ENCODE data around the gene SUB1.
A peak's percentile ranks its signal among the peaks of the same experiment; 100 is the strongest.

The SUB1 gene

GRCh38 chr5:32581010-32581785 is 4.2 kb upstream of the SUB1 start:
- TF ChIP-seq, protein P1, sequence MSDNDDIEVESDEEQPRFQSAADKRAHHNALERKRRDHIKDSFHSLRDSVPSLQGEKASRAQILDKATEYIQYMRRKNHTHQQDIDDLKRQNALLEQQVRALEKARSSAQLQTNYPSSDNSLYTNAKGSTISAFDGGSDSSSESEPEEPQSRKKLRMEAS (IDR thresholded peaks at IDR 0.05; ENCODE audit: low read depth, low read length), result no peak
- TF ChIP-seq POLR2A (IDR thresholded peaks at IDR 0.05; ENCODE audit: extremely low read depth, insufficient read length) (no peak), MYC (IDR thresholded peaks at IDR 0.05; ENCODE audit: low read depth, low read length) (no peak)
- TF ChIP-seq, protein P2, sequence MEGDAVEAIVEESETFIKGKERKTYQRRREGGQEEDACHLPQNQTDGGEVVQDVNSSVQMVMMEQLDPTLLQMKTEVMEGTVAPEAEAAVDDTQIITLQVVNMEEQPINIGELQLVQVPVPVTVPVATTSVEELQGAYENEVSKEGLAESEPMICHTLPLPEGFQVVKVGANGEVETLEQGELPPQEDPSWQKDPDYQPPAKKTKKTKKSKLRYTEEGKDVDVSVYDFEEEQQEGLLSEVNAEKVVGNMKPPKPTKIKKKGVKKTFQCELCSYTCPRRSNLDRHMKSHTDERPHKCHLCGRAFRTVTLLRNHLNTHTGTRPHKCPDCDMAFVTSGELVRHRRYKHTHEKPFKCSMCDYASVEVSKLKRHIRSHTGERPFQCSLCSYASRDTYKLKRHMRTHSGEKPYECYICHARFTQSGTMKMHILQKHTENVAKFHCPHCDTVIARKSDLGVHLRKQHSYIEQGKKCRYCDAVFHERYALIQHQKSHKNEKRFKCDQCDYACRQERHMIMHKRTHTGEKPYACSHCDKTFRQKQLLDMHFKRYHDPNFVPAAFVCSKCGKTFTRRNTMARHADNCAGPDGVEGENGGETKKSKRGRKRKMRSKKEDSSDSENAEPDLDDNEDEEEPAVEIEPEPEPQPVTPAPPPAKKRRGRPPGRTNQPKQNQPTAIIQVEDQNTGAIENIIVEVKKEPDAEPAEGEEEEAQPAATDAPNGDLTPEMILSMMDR (IDR thresholded peaks at IDR 0.05; ENCODE audit: low read depth, low read length), result no peak
- DNase-seq (ENCODE audit: low read depth), result peak; percentile 80

GRCh38 chr5:32583582-32584232 is 1.6 kb upstream of the SUB1 start:
- peak; percentile 56 for DNase-seq (ENCODE audit: low read depth)
- no peak for TF ChIP-seq MYC (IDR thresholded peaks at IDR 0.05; ENCODE audit: low read depth, low read length)
- TF ChIP-seq, protein P1 (IDR thresholded peaks at IDR 0.05; ENCODE audit: low read depth, low read length), result no peak
- H3K4me3 ChIP-seq (ENCODE audit: low read depth, low read length), result peak overlapping the region; percentile 12

More at GRCh38 chr5:32581010-32581785, 4.2 kb upstream of the SUB1 start:
- H3K4me3 ChIP-seq (ENCODE audit: low read depth, low read length), result no peak overlapping the region

DNA sequence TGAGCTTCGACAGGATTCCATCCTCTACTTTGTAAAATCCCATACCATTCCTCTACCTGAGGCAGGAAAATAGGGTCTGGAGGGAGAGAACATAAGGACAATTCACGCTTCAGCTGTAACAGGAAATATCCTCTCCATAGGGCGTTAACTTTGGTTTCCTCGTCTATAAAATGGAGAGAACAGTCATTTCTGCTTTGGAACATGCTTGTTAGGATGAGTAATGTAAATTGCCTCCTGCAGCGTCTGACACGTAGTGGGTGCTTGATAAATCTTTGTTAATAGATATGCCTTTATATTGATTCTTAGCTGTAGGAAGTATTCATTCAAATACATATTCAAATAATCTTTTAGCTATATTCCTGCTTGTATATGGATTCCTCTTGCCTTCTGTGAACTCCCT is 711 bp upstream of the SUB1 start:
- TF ChIP-seq, protein P2 (IDR thresholded peaks at IDR 0.05; ENCODE audit: low read depth, low read length), result no peak
- no peak for TF ChIP-seq POLR2A (IDR thresholded peaks at IDR 0.05; ENCODE audit: extremely low read depth, insufficient read length)
- TF ChIP-seq MYC (IDR thresholded peaks at IDR 0.05; ENCODE audit: low read depth, low read length), result no peak
- TF ChIP-seq, protein P1 (IDR thresholded peaks at IDR 0.05; ENCODE audit: low read depth, low read length), result no peak
- peak overlapping the region; percentile 70 for H3K4me3 ChIP-seq (ENCODE audit: low read depth, low read length)
- peak; percentile 52 for DNase-seq (ENCODE audit: low read depth)

DNA sequence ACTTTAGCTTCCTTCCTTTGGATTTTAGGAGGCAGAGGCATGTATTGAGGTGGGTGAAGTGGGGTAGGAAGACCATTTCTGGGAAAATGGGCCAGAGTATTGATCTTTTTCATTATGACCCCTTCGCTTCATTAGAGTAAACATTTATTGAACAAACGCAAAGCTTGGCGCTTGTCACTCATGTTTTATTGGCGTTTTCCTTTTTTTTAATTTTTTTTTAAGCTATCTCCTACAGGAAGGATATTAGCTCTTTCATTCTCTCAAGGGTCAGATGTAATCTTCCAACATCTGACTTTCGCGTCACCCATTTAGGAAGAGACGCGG is 273 bp upstream of the SUB1 start:
- TF ChIP-seq POLR2A (IDR thresholded peaks at IDR 0.05; ENCODE audit: extremely low read depth, insufficient read length), result no peak
- TF ChIP-seq, protein P1 (IDR thresholded peaks at IDR 0.05; ENCODE audit: low read depth, low read length), result no peak
- peak overlapping the region; percentile 70 for H3K4me3 ChIP-seq (ENCODE audit: low read depth, low read length)

GRCh38 chr5:32586276-32586599 is 881 bp downstream of the SUB1 start:
- no peak for DNase-seq (ENCODE audit: low read depth)
- H3K4me3 ChIP-seq (ENCODE audit: low read depth, low read length), result peak overlapping the region; percentile 70
- TF ChIP-seq MYC (IDR thresholded peaks at IDR 0.05; ENCODE audit: low read depth, low read length), result no peak
- TF ChIP-seq, protein P2 (IDR thresholded peaks at IDR 0.05; ENCODE audit: low read depth, low read length), result no peak
- TF ChIP-seq, protein P1 (IDR thresholded peaks at IDR 0.05; ENCODE audit: low read depth, low read length), result no peak

More for the DNA sequence above, 273 bp upstream of the SUB1 start:
- no peak for DNase-seq (ENCODE audit: low read depth)

DNA sequence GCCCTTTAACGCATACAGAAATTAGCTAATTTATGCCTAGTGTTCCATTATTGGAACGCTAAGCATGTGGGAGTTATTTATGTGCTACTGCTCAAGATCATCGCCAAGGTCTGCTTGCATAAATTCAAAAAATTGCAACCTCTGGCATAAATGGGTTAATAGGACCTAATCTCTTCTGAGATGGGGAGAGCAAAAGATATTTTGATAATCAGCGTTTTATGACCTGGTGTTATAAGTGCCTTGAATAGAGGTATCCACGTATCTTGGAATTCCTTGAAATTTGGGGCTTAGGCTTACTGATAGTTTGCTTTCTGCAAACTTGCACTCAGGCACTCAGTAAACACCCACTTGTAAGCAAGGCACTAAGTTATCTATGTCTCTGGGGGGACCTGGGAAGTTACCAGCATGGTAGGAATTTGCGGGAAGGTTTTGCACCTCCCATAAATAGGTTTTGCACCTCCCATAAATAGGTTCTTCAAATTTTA is 1.8 kb downstream of the SUB1 start:
- TF ChIP-seq POLR2A (IDR thresholded peaks at IDR 0.05; ENCODE audit: extremely low read depth, insufficient read length), result no peak
- no peak for TF ChIP-seq MYC (IDR thresholded peaks at IDR 0.05; ENCODE audit: low read depth, low read length)
- TF ChIP-seq, protein P2 (IDR thresholded peaks at IDR 0.05; ENCODE audit: low read depth, low read length), result no peak
- TF ChIP-seq, protein P1 (IDR thresholded peaks at IDR 0.05; ENCODE audit: low read depth, low read length), result no peak
- DNase-seq (ENCODE audit: low read depth), result no peak
- H3K4me3 ChIP-seq (ENCODE audit: low read depth, low read length), result peak overlapping the region; percentile 70
